ENCODE data around the gene RNF157. TPM values are rescaled to one million over a fixed set of nuclear protein-coding genes. Genes with fewer than 3 reads are reported as not detected.

The RNF157 gene
- total and polyA plus RNA-seq, 9 of the 15 experiments (the other 6 are each of a cell fraction or from before 2014, with no cell fraction given), result 8.1 to 31.7 (median 20.8) TPM

DNA sequence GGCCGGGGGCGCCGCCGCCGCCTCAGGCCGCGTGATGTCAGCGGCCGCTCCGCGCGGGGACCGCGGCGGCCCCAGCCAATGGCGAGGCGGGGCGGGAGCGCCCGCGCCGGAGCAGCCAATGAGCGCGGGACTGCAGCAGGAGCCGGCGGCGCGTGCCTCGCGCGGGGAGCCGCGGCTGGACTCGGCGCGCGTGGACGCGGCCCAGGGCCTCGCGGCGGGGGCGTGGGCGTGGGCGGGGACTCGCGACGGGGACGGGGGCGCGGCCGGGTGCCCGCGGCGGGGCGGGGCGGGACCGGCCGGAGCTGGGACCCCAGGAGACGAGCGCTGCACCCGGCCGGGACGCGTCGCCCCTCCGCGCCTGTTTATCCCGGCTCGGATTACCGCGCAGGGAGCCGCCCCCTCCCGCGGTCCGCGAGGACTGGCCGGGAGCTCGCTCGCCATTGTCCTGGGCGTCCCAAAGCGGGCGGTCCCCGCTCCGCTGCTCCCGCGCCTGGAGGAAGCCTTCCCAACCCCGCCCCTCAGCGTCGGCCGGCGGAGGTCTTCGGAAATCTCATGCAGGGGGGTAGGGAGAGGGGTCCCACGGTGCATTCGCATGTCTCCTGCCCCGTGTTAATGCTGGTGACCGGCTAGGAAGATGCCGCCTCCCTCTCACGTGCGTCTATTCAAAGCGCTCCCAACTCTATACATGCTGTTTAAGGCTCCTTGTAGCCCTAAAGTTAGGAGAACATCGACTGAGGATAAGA, at the start of gene RNF157 (continued):
- TF ChIP-seq, protein P1, sequence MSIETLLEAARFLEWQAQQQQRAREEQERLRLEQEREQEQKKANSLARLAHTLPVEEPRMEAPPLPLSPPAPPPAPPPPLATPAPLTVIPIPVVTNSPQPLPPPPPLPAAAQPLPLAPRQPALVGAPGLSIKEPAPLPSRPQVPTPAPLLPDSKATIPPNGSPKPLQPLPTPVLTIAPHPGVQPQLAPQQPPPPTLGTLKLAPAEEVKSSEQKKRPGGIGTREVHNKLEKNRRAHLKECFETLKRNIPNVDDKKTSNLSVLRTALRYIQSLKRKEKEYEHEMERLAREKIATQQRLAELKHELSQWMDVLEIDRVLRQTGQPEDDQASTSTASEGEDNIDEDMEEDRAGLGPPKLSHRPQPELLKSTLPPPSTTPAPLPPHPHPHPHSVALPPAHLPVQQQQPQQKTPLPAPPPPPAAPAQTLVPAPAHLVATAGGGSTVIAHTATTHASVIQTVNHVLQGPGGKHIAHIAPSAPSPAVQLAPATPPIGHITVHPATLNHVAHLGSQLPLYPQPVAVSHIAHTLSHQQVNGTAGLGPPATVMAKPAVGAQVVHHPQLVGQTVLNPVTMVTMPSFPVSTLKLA (conservative IDR thresholded peaks at IDR 0.05), result peak; percentile 72 to 81; a peak in 2 of 4 replicates
- TF ChIP-seq SMARCA4 (IDR thresholded peaks at IDR 0.05) (peak; percentile 59; the same call in 1 of the 2 replicates), PHF20 (IDR thresholded peaks at IDR 0.05; ENCODE audit: partially characterized antibody) (peak; percentile 13), RB1 (IDR thresholded peaks at IDR 0.05; ENCODE audit: low read depth) (peak; percentile 24; the same call in 1 of the 2 replicates), STAT5B (CRISPR knock-in tag; IDR thresholded peaks at IDR 0.05) (no peak), NELFE (IDR thresholded peaks at IDR 0.05; ENCODE audit: insufficient read depth, insufficient read length) (no peak), KDM5B (IDR thresholded peaks at IDR 0.05; ENCODE audit: insufficient replicate concordance, low read depth, low read length) (peak; percentile 82), L3MBTL2 (IDR thresholded peaks at IDR 0.05) (peak; percentile 80), TCF7 (IDR thresholded peaks at IDR 0.05; ENCODE audit: borderline replicate concordance) (0 out of 2 replicates have a peak, but pooled peaks have one; percentile 25), FOS (IDR thresholded peaks at IDR 0.05; ENCODE audit: extremely low read depth, insufficient read length) (peak; percentile 72), SIN3A (IDR thresholded peaks at IDR 0.05; ENCODE audit: borderline replicate concordance in 2 of 2, control insufficient read depth in 1 of 2, low read depth in 2 of 2, low read length in 2 of 2) (peak in 1 of 2 experiments; percentile 41; a peak in 1 of 4 replicates), CHD2 (IDR thresholded peaks at IDR 0.05; ENCODE audit: low read depth, low read length) (0 out of 2 replicates have a peak, but pooled peaks have one; percentile 14), ZNF668 (CRISPR knock-in tag; IDR thresholded peaks at IDR 0.05) (no peak), ZBTB17 (CRISPR knock-in tag; IDR thresholded peaks at IDR 0.05) (0 out of 2 replicates have a peak, but pooled peaks have one; percentile 35), ZFX (CRISPR knock-in tag; IDR thresholded peaks at IDR 0.05) (peak; percentile 66; the same call in 1 of the 2 replicates), ZNF57 (CRISPR knock-in tag; IDR thresholded peaks at IDR 0.05) (no peak), STAG1 (CRISPR knock-in tag; IDR thresholded peaks at IDR 0.05; ENCODE audit: borderline replicate concordance) (0 out of 2 replicates have a peak, but pooled peaks have one; percentile 14), CREB1 (IDR thresholded peaks at IDR 0.05) (0 out of 2 replicates have a peak, but pooled peaks have one; percentile 18), CREB1 (CRISPR knock-in tag; IDR thresholded peaks at IDR 0.05) (no peak)
- TF ChIP-seq, protein P2, sequence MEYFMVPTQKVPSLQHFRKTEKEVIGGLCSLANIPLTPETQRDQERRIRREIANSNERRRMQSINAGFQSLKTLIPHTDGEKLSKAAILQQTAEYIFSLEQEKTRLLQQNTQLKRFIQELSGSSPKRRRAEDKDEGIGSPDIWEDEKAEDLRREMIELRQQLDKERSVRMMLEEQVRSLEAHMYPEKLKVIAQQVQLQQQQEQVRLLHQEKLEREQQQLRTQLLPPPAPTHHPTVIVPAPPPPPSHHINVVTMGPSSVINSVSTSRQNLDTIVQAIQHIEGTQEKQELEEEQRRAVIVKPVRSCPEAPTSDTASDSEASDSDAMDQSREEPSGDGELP (CRISPR knock-in tag; IDR thresholded peaks at IDR 0.05; ENCODE audit: borderline replicate concordance), result peak; percentile 60; the same call in 1 of the 2 replicates
- TF ChIP-seq, protein P3, sequence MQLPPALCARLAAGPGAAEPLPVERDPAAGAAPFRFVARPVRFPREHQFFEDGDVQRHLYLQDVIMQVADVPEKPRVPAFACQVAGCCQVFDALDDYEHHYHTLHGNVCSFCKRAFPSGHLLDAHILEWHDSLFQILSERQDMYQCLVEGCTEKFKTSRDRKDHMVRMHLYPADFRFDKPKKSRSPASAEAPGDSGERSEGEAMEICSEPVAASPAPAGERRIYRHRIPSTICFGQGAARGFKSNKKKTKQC (CRISPR knock-in tag; IDR thresholded peaks at IDR 0.05), result 0 out of 2 replicates have a peak, but pooled peaks have one; percentile 56
- TF ChIP-seq, protein P4, sequence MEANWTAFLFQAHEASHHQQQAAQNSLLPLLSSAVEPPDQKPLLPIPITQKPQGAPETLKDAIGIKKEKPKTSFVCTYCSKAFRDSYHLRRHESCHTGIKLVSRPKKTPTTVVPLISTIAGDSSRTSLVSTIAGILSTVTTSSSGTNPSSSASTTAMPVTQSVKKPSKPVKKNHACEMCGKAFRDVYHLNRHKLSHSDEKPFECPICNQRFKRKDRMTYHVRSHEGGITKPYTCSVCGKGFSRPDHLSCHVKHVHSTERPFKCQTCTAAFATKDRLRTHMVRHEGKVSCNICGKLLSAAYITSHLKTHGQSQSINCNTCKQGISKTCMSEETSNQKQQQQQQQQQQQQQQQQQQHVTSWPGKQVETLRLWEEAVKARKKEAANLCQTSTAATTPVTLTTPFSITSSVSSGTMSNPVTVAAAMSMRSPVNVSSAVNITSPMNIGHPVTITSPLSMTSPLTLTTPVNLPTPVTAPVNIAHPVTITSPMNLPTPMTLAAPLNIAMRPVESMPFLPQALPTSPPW (CRISPR knock-in tag; IDR thresholded peaks at IDR 0.05), result peak; percentile 73
- TF ChIP-seq, protein P5, sequence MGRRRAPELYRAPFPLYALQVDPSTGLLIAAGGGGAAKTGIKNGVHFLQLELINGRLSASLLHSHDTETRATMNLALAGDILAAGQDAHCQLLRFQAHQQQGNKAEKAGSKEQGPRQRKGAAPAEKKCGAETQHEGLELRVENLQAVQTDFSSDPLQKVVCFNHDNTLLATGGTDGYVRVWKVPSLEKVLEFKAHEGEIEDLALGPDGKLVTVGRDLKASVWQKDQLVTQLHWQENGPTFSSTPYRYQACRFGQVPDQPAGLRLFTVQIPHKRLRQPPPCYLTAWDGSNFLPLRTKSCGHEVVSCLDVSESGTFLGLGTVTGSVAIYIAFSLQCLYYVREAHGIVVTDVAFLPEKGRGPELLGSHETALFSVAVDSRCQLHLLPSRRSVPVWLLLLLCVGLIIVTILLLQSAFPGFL (CRISPR knock-in tag; IDR thresholded peaks at IDR 0.05), result no peak
